ENCODE measurements around the gene TMEM200C. TPM values are rescaled to one million over a fixed set of nuclear protein-coding genes. Genes with fewer than 3 reads are reported as not detected.

Gene TMEM200C
- total and polyA plus RNA-seq, 11 donors, result 0.15 to 3.4 (median 0.45) TPM

GRCh38 chr18:5842653-5843052 lies 52.7 kb downstream of the TMEM200C start:
- TF ChIP-seq CTCF (IDR thresholded peaks at IDR 0.05) (no peak), POLR2A (IDR thresholded peaks at IDR 0.05) (no peak)
- Histone ChIP-seq H3K4me3 (no peak overlapping the region), H3K27me3 (peaks cover 0 to 13% (median 0%) of the 10 kb centered on the region in 9 donors), H3K27ac (no peak overlapping the region), H3K36me3 (no peaks in the 10 kb centered on the region), H3K9me3 (peaks cover 0 to 7% (median 0%) of the 10 kb centered on the region in 12 donors), H3K4me1 (no peaks in the 10 kb centered on the region)
- WGBS, 4 donors, result 48 to 73% (median 66%) methylated on average over 3 of the region's 3 CpGs
- intact Hi-C loops (cut with DNase I), result loop anchor here in 5 of 10 donors (5.0 to 10.0 kb wide), 5 partner anchors 238 to 770 kb away; no protein-coding TSS in a partner anchor
- no peak for ATAC-seq
- no peak for DNase-seq

GRCh38 chr18:5841518-5841917 lies 53.8 kb downstream of the TMEM200C start:
- Histone ChIP-seq H3K36me3 (no peaks in the 10 kb centered on the region), H3K27ac (no peak overlapping the region), H3K27me3 (peaks cover 0 to 13% (median 0%) of the 10 kb centered on the region in 9 donors), H3K4me3 (no peak overlapping the region), H3K4me1 (no peaks in the 10 kb centered on the region), H3K9me3 (peaks cover 0 to 7% (median 0%) of the 10 kb centered on the region in 12 donors)
- intact Hi-C loops (cut with DNase I), result loop anchor here in 5 of 10 donors (5.0 to 10.0 kb wide), 5 partner anchors 237 to 769 kb away; no protein-coding TSS in a partner anchor
- no peak for ATAC-seq
- WGBS, 4 donors, result 38 to 46% (median 42%) methylated on average over 2 of the region's 2 CpGs
- no peak for DNase-seq
- TF ChIP-seq POLR2A (IDR thresholded peaks at IDR 0.05) (no peak), CTCF (IDR thresholded peaks at IDR 0.05) (peak in 5 of 12 donors; percentile 10 to 34 (median 19))

GRCh38 chr18:5840547-5840946 lies 54.8 kb downstream of the TMEM200C start:
- H3K27me3 ChIP-seq, result peaks cover 0 to 13% (median 0%) of the 10 kb centered on the region in 9 donors
- no peak for DNase-seq
- no peaks in the 10 kb centered on the region for H3K36me3 ChIP-seq
- H3K9me3 ChIP-seq, result peaks cover 0 to 1% (median 0%) of the 10 kb centered on the region in 12 donors
- no peak for TF ChIP-seq CTCF (IDR thresholded peaks at IDR 0.05)
- TF ChIP-seq POLR2A (IDR thresholded peaks at IDR 0.05), result no peak
- intact Hi-C loops (cut with DNase I), result loop anchor here in 5 of 10 donors (5.0 to 10.0 kb wide), 5 partner anchors 236 to 768 kb away; no protein-coding TSS in a partner anchor
- no peak overlapping the region for H3K27ac ChIP-seq
- H3K4me1 ChIP-seq, result no peaks in the 10 kb centered on the region
- 54 to 84% (median 76%) methylated on average over 4 of the region's 4 CpGs for WGBS, 4 donors
- no peak overlapping the region for H3K4me3 ChIP-seq
- no peak for ATAC-seq

- H3K36me3 ChIP-seq, result no peaks in the 10 kb centered on the region
- H3K4me3 ChIP-seq, result no peak overlapping the region
- H3K9me3 ChIP-seq, result no peaks in the 10 kb centered on the region
- ATAC-seq (no peak), DNase-seq (no peak)
- no peak overlapping the region for H3K27ac ChIP-seq
- H3K4me1 ChIP-seq, result no peaks in the 10 kb centered on the region
- TF ChIP-seq CTCF (IDR thresholded peaks at IDR 0.05), result no peak
- TF ChIP-seq POLR2A (IDR thresholded peaks at IDR 0.05), result no peak
- intact Hi-C loops (cut with DNase I), result loop anchor here in 5 of 10 donors (5.0 to 10.0 kb wide), 5 partner anchors 235 to 768 kb away; no protein-coding TSS in a partner anchor
- 73 to 84% (median 80%) methylated on average over 2 of the region's 2 CpGs for WGBS, 4 donors
- H3K27me3 ChIP-seq, result peaks cover 0 to 13% (median 0%) of the 10 kb centered on the region in 9 donors
These were observed 55.3 kb downstream of the TMEM200C start for GRCh38 chr18:5840025-5840424.

Data from heart left ventricle (tissue), 16 donors.